ENCODE data around the gene UBR3.
"Not testable (repeated sequence)": the region's sequence is repeated elsewhere in the genome, so short reads cannot be mapped to it uniquely, and the experiment has no call there.

UBR3 gene

DNA sequence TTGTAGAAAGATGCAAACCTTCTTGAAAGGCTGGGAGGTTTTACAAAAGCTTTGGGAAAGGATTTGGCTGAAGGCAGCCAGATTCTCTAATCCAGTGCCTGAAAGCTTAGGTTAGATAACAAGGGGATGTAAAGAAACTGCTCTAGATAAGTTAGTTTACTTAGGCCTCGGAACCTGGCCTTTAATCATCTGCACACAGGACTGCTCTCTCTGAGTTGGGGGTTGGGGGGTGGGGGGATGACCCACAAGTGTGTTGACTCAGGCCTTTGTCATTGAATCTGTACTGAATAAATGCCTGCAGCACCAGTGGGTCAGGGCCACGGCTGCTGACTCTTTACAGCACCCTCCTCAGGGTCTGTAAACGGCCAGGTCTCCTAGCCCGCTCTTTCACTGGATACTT is 292.1 kb downstream of the UBR3 start:
- DNase-seq = not testable (repeated sequence)

DNA sequence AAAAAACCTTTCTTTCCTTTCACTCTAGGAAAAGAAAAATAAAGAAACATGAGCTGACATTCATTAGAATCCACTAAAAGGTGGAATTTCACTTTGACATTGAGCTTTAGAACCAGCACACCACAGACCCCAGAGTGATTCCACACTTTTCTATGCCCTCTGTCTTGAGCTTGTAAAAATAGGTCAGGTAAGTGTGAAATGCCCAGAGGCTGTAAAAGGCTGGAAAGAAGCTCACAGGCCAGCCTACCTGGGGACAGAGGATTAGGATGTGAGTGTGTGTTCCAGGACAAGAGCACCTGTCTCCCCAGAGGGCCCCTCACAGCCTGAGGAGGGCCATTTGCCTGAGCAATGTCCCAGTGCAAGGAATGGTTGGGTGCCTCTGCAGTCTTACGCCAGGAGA is 294.4 kb downstream of the UBR3 start:
- no peak for DNase-seq

DNA sequence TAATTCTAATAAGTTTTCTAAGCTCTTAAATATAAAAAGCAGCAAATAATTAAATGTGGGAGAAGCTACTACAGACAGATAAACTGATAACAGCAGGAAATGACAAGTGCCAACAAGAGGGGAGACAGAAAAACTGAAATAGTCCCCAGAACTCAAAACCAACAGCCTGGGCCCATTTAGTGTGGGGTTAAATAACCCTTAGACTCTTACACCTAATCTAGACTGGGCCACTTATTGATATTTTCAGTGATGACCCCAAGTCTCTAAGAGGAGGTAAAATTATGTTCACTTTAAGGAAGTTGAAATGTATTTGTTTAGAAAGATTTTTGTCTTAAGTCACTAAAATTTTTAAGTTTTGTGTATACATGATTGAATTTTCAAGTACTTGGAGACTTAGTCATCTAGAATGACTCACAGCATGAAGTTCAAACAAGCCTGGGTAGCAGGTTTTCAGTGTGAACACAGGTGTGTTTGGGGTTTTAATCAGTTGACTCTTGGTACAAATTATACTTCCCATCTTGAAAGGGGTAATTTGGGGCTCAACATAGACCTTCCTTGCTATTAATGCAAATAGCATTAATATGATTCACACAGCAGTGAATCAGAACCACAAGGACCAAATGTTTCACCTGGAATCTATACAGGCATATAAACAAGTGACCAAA is 295.8 kb downstream of the UBR3 start:
- DNase-seq = no peak

DNA sequence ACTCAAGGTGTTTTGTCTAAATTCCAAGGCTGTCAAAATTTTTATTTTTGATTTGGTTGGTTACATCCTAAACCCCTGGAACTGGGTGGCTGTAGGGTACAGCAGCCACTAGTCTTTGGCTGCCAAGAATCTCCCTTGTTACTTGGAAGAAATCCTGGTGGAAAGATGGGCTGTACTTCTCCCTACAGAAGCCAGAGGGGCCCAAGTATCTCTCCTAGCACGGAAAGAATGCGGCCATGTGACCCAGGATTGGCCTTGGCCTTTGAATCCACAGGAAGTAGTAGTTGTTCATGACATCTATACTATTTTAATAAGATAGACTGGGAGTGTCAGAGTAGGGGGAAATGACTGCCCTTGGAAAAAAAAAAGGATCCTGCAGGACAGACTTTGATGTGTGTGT is 296.3 kb downstream of the UBR3 start:
- no peak for DNase-seq

DNA sequence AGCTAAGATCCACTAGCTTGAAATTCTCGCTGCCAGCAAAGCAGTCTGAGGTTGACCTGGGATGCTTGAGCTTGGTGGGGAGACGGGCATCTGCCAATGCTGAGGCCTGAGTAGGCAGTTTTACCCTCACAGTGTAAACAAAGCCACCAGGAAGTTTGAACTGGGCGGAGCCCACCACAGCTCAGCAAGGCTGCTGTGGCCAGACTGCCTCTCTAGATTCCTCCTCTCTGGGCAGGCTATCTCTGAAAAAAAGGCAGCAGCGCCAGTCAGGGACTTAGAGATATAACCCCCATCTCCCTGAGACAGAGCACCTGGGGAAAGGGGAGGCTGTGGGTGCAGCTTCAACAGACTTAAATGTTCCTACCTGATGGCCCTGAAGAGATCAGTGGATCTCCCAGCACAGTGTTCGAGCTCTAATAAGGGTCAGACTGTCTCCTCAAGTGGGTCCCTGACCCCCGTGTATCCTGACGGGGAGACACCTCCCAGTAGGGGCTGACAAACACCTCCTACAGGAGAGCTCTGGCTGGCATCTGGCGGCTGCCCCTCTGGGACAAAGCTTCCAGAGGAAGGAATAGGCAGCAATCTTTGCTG is 299.0 kb downstream of the UBR3 start:
- not testable (repeated sequence) for DNase-seq
